Neural progenitor cell (in vitro differentiated cells): ENCODE data around the gene MRI1. TPM values are rescaled to one million over a fixed set of nuclear protein-coding genes. Genes with fewer than 3 reads are reported as not detected.

Source experiments
- DNase-seq: peaks from one replicate; pipeline ENCODE4 v3.0.0-alpha.2; 2016; ENCODE audit warnings: low spot score
- H2AFZ ChIP-seq: fragments of 200-600 bp; sonication (generic); replicated peaks from 2 replicates; pipeline ENCODE4 v1.6.1; 2016; ENCODE audit warnings: antibody characterized with exemption
- H3F3A ChIP-seq: fragments of 200-600 bp; sonication (generic); 2 replicates; pipeline ENCODE4 v1.6.1; 2016; ENCODE audit warnings: antibody characterized with exemption, low read depth
- H3K27ac ChIP-seq: fragments of 200-600 bp; sonication (generic); 2 replicates; pipeline ENCODE4 v1.5.1; 2016; ENCODE audit warnings: mild to moderate bottlenecking
- H3K27me3 ChIP-seq: fragments of 200-600 bp; sonication (generic); 2 replicates; pipeline ENCODE4 v1.6.1; 2016; ENCODE audit warnings: mild to moderate bottlenecking, moderate library complexity
- H3K36me3 ChIP-seq: fragments of 200-600 bp; sonication (generic); 2 replicates; pipeline ENCODE4 v1.5.1; 2016
- H3K4me1 ChIP-seq: fragments of 200-600 bp; sonication (generic); 2 replicates; pipeline ENCODE4 v1.6.1; 2016; ENCODE audit warnings: mixed run types
- H3K4me2 ChIP-seq: fragments of 200-600 bp; sonication (generic); 2 replicates; pipeline ENCODE4 v1.6.1; 2016
- H3K4me3 ChIP-seq: fragments of 200-600 bp; sonication (generic); 2 replicates; pipeline ENCODE4 v1.5.1; 2016
- H3K79me2 ChIP-seq: fragments of 200-600 bp; sonication (generic); 2 replicates; pipeline ENCODE4 v1.6.1; 2016; ENCODE audit warnings: low read depth
- H3K9ac ChIP-seq: fragments of 200-600 bp; sonication (generic); 2 replicates; pipeline ENCODE4 v1.6.1; 2016
- H3K9me3 ChIP-seq: fragments of 200-600 bp; sonication (generic); 2 replicates; pipeline ENCODE4 v1.5.1; 2016; ENCODE audit warnings: low read depth
- H4K20me1 ChIP-seq: fragments of 200-600 bp; sonication (generic); 2 replicates; pipeline ENCODE4 v1.6.1; 2016; ENCODE audit warnings: low read depth
- H3K27ac Mint-ChIP-seq: 3 replicates; pipeline ENCODE4 v1.8.0; 2021; ENCODE audit warnings: mixed read lengths
- H3K27me3 Mint-ChIP-seq: 2 replicates; pipeline ENCODE4 v1.8.0; 2022; ENCODE audit warnings: low read depth, mild to moderate bottlenecking, inconsistent platforms, moderate library complexity, mixed read lengths; ENCODE audit not compliant: insufficient read depth
- H3K36me3 Mint-ChIP-seq: 3 replicates; pipeline ENCODE4 v1.8.0; 2021; ENCODE audit warnings: mixed read lengths
- H3K4me1 Mint-ChIP-seq: 3 replicates; pipeline ENCODE4 v1.8.0; 2021; ENCODE audit warnings: mixed read lengths
- H3K4me3 Mint-ChIP-seq: 3 replicates; pipeline ENCODE4 v1.8.0; 2021; ENCODE audit warnings: mild to moderate bottlenecking, moderate library complexity, mixed read lengths
- H3K9me3 Mint-ChIP-seq: 3 replicates; pipeline ENCODE4 v1.8.0; 2020; ENCODE audit warnings: mixed read lengths
- CTCF ChIP-seq: fragments of 200-600 bp; sonication (generic); IDR thresholded peaks from 2 replicates; pipeline ENCODE4 v1.5.1; 2017; ENCODE audit warnings: antibody characterized with exemption, mild to moderate bottlenecking
- EZH2 ChIP-seq: fragments of 200-600 bp; sonication (generic); IDR thresholded peaks from 2 replicates; pipeline ENCODE4 v1.6.1; 2017; ENCODE audit warnings: antibody characterized with exemption, mild to moderate bottlenecking, moderate library complexity
- EZH2phosphoT487 ChIP-seq: fragments of 200-600 bp; sonication (generic); IDR thresholded peaks from 2 replicates; pipeline ENCODE4 v1.6.1; 2017; ENCODE audit warnings: antibody characterized with exemption
- total RNA-seq: library from RNA; depleted of rRNA; stranded (reverse); fragments of >200 nt; gene quantifications from 2 replicates; pipeline ENCODE4 v1.2.3, GENCODE V29; 2015; ENCODE audit warnings: low replicate concordance

Gene MRI1
- total RNA-seq, 1 donor from 2014 or later, result 6.3 TPM

DNA sequence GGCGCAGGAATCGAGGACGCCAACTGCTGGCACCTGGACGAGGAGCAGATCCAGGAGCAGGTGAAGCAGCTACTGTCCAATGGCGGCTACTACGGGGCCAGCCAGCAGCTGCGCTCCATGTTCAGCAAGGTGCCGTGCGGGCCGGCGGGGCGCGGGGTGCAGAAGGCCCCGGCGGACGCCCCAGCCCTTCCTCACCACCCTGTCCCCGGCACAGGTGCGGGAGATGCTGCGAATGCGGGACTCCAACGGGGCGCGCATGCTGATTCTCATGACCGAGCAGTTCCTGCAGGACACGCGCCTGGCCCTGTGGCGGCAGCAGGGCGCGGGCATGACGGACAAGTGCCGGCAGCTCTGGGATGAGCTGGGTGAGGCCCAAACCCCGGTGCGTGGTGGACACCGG is 44.5 kb downstream of the MRI1 start:
- no peak overlapping the region for H3K4me2 ChIP-seq
- no peak overlapping the region for H3K27ac ChIP-seq
- no peak overlapping the region for H3K9ac ChIP-seq
- no peaks in the 10 kb centered on the region for H3K27me3 ChIP-seq
- H3K4me1 ChIP-seq, result no peaks in the 10 kb centered on the region
- no peak overlapping the region for H3K27ac Mint-ChIP-seq
- H3K4me1 Mint-ChIP-seq, result no peaks in the 10 kb centered on the region
- no peaks in the 10 kb centered on the region for H3K36me3 ChIP-seq
- H3K79me2 ChIP-seq, result no peaks in the 10 kb centered on the region
- H3K9me3 Mint-ChIP-seq, result no peaks in the 10 kb centered on the region
- no peak for DNase-seq
- H2AFZ ChIP-seq, result no peak overlapping the region
- peaks cover 12% of the 10 kb centered on the region for H4K20me1 ChIP-seq
- no peak overlapping the region for H3K4me3 Mint-ChIP-seq
- no peak for TF ChIP-seq CTCF
- H3K4me3 ChIP-seq, result no peak overlapping the region
- no peaks in the 10 kb centered on the region for H3K9me3 ChIP-seq
- peaks cover 19% of the 10 kb centered on the region for H3K36me3 Mint-ChIP-seq
- H3K27me3 Mint-ChIP-seq, result no peaks in the 10 kb centered on the region
- H3F3A ChIP-seq, result peaks cover 3% of the 10 kb centered on the region

DNA sequence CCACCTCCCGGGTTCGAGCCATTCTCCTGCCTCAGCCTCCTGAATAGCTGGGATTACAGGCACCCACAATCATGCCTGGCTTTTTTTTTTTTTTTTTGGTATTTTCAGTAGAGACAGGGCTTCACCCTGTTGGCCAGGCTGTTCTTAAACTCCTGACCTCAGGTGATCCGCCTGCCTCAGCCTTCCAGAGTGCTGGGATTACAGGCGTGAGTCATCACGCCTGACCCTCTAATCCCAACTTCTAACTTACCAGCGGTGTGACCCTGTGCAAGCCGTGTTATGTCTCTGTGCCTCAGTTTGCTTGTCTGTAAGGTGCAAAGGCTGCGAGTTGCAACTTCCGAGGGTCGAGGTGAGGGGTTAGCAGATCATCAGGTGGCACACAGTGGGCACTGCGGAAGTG is 48.2 kb downstream of the MRI1 start:
- H3F3A ChIP-seq, result peaks cover 16% of the 10 kb centered on the region
- H3K9me3 ChIP-seq, result no peaks in the 10 kb centered on the region
- Mint-ChIP-seq H3K4me3 (no peak overlapping the region), H3K27me3 (peaks cover 5% of the 10 kb centered on the region), H3K9me3 (no peaks in the 10 kb centered on the region), H3K27ac (no peak overlapping the region), H3K36me3 (peaks cover 24% of the 10 kb centered on the region), H3K4me1 (peaks cover 3% of the 10 kb centered on the region)
- no peaks in the 10 kb centered on the region for H3K4me1 ChIP-seq
- no peak overlapping the region for H2AFZ ChIP-seq
- no peaks in the 10 kb centered on the region for H3K36me3 ChIP-seq
- no peaks in the 10 kb centered on the region for H3K27me3 ChIP-seq
- no peak overlapping the region for H3K27ac ChIP-seq
- no peak for TF ChIP-seq CTCF
- TF ChIP-seq EZH2phosphoT487, result no peak
- no peak for TF ChIP-seq EZH2
- no peak overlapping the region for H3K4me3 ChIP-seq
- H3K9ac ChIP-seq, result no peak overlapping the region
- peaks cover 7% of the 10 kb centered on the region for H4K20me1 ChIP-seq
- H3K79me2 ChIP-seq, result no peaks in the 10 kb centered on the region
- H3K4me2 ChIP-seq, result no peak overlapping the region
- no peak for DNase-seq

DNA sequence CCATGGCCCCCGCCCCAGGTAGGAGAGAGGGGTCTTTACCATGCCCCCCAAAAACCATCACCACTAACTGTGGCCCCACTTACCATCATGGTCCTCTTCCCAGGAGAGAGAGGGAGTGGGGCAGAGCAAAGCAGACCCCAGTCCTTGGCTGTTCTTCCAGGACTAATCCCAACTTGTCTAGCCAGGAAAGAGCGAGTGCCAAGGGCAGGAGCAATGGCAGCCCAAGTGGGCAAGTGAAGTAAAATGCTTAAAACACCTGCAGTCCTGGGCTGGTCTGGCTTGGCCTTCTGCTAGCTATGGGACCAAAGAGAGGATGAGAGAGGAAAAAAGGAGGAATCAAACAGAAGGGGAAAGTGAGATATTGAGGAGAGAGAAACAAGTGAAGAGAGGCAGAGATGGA is 48.8 kb downstream of the MRI1 start:
- peaks cover 5% of the 10 kb centered on the region for H3K27me3 Mint-ChIP-seq
- Histone ChIP-seq H3K4me2 (no peak overlapping the region), H3K27me3 (no peaks in the 10 kb centered on the region), H3K9ac (no peak overlapping the region), H3K9me3 (no peaks in the 10 kb centered on the region), H3K4me1 (no peaks in the 10 kb centered on the region), H3K4me3 (no peak overlapping the region), H3F3A (peaks cover 19% of the 10 kb centered on the region), H2AFZ (no peak overlapping the region), H3K79me2 (no peaks in the 10 kb centered on the region), H4K20me1 (peaks cover 9% of the 10 kb centered on the region), H3K27ac (no peak overlapping the region), H3K36me3 (no peaks in the 10 kb centered on the region)
- H3K4me3 Mint-ChIP-seq, result no peak overlapping the region
- no peak overlapping the region for H3K27ac Mint-ChIP-seq
- H3K36me3 Mint-ChIP-seq, result peaks cover 25% of the 10 kb centered on the region
- TF ChIP-seq CTCF, result no peak
- TF ChIP-seq EZH2, result no peak
- TF ChIP-seq EZH2phosphoT487, result no peak
- no peak for DNase-seq
- peaks cover 4% of the 10 kb centered on the region for H3K4me1 Mint-ChIP-seq
- no peaks in the 10 kb centered on the region for H3K9me3 Mint-ChIP-seq

- H3K27ac ChIP-seq, result no peak overlapping the region
- no peak for TF ChIP-seq EZH2
- no peak for TF ChIP-seq EZH2phosphoT487
- no peak for TF ChIP-seq CTCF
- H2AFZ ChIP-seq, result no peak overlapping the region
- Mint-ChIP-seq H3K4me3 (no peak overlapping the region), H3K9me3 (no peaks in the 10 kb centered on the region), H3K4me1 (peaks cover 7% of the 10 kb centered on the region), H3K36me3 (peaks cover 25% of the 10 kb centered on the region), H3K27ac (no peak overlapping the region), H3K27me3 (peaks cover 8% of the 10 kb centered on the region)
- H3K4me3 ChIP-seq, result no peak overlapping the region
- no peak overlapping the region for H3K4me2 ChIP-seq
- H3K9ac ChIP-seq, result no peak overlapping the region
- H3F3A ChIP-seq, result peaks cover 24% of the 10 kb centered on the region
- no peak for DNase-seq
- no peaks in the 10 kb centered on the region for H3K9me3 ChIP-seq
- no peaks in the 10 kb centered on the region for H3K4me1 ChIP-seq
- peaks cover 18% of the 10 kb centered on the region for H4K20me1 ChIP-seq
- H3K27me3 ChIP-seq, result no peaks in the 10 kb centered on the region
- H3K36me3 ChIP-seq, result no peaks in the 10 kb centered on the region
- H3K79me2 ChIP-seq, result no peaks in the 10 kb centered on the region
Measured at GRCh38 chr19:13814550-13814949, 50.2 kb downstream of the MRI1 start.
